GM21529 (cell line): ENCODE measurements around the gene YPEL1.
"Not testable (repeated sequence)": the region's sequence is repeated elsewhere in the genome, so short reads cannot be mapped to it uniquely, and the experiment has no call there.

Experiments used
- ATAC-seq: cut with Tn5 transposase; IDR thresholded peaks from one replicate; pipeline ENCODE4 v1.9.1; 2021; ENCODE audit not compliant: unreplicated experiment

The YPEL1 gene

GRCh38 chr22:21754523-21754922, 18.9 kb upstream of the YPEL1 start:
- no peak for ATAC-seq

DNA sequence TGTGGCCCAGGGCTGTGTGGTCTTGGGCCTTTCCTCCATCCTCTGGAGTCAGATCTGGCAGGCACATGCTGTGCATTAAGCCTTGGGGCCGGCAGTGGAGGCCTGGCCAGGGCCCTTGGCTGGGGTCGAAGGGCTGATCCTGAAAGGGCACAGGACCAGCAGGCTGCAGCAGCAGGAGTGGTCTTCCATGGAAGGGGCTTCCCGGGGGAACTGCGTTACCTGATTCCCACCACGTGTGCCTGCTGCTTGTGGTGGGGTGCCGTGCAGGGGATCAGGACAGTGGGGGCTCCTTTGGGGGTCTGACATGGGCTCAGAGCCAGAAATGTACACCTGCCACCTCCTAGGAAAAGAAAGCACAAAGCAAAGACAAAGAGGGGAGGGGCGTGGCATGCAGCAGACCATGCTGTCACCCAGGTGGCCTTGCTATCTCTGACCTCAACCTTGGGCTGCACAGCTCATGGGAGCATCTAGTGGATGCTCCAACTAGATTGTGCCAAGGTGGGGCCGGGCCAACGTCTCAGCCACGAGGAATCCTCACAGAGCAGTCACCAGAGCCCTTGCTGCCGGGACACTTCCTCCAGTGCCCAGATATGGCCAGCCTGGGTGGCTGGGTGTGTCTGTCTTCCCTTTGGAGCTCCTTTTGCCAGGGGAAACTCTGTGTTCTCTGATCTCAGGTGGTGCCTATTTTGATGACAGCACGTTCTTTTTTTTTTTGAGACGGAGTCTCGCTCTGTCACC, 17.9 kb upstream of the YPEL1 start:
- no peak for ATAC-seq

GRCh38 chr22:21752276-21752675, 16.7 kb upstream of the YPEL1 start:
- no peak for ATAC-seq

DNA sequence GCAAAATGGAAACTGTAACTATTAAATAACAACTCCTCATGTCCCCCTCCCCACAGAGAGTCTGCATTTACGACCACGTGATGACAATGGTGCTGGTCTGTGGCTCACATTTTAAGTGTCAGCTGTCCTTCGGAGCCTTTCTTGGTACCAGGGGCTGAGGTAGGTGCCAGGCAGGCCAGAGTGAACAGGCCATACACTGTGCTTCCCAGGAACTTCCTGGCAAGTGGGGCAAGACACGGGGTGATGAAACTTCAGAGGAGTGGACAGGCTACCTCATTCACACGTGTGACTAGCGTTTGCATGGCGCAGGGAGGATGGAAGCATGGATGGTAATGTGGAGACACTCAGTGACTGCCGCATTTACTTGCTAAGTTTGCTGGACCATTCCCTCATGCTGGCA, 10.4 kb upstream of the YPEL1 start:
- no peak for ATAC-seq

DNA sequence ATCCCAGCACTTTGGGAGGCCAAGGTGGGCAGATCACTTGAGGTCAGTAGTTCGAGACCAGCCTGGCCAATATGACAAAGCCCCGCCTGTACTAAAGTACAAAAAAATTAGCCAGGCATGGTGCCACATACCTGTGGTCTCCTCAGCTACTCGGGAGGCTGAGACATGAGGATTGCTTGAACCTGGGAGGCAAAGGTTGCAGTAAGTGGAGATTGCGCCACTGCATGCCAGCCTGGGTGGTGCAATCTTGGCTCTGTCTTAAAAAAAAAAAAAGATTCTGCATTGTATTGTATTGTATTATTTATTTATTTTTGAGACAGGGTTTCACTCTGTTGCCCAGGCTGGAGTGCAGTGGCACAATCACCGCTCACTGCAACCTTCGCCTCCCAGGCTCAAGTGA, 9.3 kb upstream of the YPEL1 start:
- not testable (repeated sequence) for ATAC-seq

GRCh38 chr22:21741790-21742189, 6.2 kb upstream of the YPEL1 start:
- no peak for ATAC-seq

GRCh38 chr22:21741059-21741458, 5.5 kb upstream of the YPEL1 start:
- ATAC-seq: no peak

DNA sequence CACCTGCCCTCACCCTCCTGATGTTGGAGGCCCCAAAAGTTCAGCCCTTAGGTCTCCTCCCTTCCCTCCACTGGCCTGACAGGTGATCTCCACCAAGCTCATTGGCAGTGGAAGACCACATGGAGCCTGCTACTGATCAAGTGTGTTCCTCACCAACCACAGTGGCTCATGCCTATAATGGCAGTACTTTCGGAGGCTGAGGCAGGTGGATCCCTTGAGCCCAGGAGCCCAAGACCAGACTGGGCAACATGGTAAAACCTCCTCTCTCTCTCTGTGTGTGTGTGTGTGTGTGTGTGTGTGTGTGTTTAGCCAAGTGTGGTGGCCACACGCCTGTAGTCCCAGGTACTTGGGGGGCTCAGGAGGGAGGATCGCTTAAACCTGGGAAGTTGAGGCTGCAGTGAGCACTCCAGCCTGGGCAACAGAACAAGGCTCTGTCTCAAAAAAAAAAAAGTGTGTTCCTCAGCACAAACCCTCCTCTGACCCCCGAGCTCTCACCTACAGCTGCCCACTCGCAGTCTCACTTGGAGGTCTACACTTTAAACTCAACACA, 4.3 kb upstream of the YPEL1 start:
- no peak for ATAC-seq

GRCh38 chr22:21738966-21739365, 3.4 kb upstream of the YPEL1 start:
- no peak for ATAC-seq

GRCh38 chr22:21738081-21738480, 2.5 kb upstream of the YPEL1 start:
- ATAC-seq: no peak

- no peak for ATAC-seq
These were observed 1.4 kb upstream of the YPEL1 start for GRCh38 chr22:21736948-21737347.

DNA sequence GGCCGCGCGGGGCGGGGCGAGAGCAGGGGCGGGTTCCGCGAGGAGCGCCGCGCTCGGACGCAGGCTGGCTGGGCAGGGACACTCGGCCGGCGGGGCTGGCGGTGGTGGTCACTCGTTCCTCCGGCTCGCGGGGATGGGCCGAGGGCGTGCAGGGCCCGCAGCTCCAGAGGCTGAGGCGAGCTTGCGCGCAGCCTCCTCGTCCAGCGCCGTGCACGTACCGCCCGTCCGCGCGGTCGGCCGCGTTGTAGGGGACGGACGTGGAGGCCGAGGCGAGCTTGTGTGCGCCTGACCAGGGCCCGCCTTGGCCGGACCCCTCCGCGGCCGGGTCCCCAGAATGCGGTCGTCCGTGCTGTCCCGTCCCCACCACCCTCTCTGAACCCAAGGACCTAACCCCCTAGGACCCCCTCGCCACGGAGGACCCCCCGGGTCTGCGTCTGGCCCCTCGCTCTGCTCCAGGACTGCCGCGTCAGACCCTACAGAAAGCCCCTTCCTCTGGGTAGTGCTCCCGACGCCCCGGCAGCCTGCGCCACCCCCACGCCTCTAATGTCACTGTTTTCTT, 569 bp upstream of the YPEL1 start:
- no peak for ATAC-seq

GRCh38 chr22:21734540-21735199, 924 bp downstream of the YPEL1 start:
- no peak for ATAC-seq

DNA sequence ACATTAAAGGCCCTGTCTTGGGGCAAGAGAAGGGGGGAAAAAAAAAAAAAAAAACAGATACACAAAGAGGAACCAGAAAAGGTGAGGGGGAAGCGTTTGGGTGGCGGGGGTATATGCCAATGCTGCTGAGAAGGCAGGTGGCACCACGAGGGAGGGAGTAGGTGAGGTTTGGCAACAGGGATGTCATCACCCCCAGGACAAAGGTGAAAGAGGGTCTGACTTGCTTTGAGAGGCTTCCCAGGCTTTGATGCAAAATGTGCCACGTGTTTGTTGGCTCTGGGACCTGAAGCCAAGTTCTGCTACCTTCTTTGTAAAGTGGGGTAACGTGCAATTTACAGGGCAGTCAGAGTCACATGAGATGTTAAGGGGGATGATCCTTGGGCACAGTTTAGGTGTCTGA, 4.1 kb downstream of the YPEL1 start:
- ATAC-seq: no peak

DNA sequence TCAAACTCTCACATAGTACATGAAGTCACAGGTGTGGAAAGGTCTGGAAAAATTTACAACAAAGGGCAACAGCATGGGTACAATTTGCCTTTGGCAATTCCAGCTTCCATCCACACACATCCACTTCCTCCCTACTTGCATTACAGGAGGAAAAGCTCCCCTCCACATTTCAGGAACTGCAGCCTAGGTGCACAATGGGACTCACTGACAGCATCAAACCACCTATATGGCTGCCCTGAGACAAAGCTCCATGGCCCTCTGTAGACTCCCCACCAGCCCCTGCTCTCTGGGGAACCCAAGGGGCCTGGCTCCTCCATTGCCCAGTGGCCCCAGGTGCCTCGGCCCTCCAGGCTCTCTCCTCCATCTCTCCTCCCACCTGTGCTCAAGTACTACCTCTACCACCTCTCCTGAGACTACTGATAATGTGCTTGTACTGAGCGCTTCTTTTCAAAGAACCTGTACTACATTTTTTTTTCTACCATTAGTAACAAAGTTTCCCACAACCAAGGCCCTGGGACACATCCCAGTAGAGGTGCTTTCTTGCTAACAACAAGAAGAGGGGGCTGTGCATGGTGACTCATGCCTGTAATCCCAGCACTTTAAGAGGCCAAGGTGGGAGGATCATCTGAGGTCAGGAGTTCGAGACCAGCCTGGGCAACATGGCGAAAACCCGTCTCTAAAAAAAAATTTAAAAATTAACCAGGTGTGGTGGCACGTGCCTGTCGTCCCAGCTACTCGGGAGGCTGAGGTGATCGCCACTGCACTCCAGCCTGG, 4.9 kb downstream of the YPEL1 start:
- ATAC-seq: no peak

GRCh38 chr22:21729184-21729583, 6.4 kb downstream of the YPEL1 start:
- not testable (repeated sequence) for ATAC-seq

DNA sequence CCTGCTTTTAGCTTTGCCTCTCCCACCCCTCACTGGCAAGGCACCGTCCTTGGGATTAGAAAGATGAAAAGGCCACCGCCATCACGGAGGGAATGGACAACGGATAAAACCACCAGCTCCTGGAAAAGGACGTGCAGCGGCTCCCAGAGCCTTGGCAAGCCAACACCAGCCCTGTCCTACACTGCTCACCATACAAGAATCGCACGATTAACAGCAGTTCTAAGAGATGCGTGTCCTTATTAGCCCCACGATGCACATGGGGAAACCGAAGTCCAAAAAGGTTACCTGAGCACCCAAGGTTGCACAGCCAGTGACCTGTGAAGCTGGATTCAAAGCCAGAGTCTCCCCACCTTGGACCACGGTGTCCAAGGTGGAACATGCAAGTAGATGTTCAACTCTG, 7.3 kb downstream of the YPEL1 start:
- ATAC-seq: no peak

GRCh38 chr22:21727768-21728167, 7.8 kb downstream of the YPEL1 start:
- ATAC-seq: no peak

- ATAC-seq: no peak
These were observed 8.4 kb downstream of the YPEL1 start for GRCh38 chr22:21727159-21727558.

DNA sequence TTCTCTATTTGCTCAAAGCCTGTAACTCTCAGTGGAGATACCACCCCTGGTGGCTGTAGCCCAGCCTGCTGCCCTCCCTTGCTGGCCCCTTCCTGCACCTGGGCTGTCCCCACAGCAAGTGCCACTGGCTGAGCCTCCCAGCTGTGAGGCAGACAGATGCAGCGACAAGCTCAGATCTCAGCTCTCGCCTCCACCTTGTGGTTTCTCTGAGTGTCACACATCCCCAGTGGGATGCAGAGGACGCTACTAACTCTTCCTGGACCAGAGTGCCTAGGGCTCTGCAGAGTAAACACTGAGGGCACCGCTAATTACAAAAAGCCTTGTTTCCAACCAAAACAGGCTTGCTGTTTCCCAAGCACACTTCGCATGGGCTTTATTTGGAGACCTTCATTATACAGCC, 8.9 kb downstream of the YPEL1 start:
- no peak for ATAC-seq

- ATAC-seq: no peak
These were observed 9.5 kb downstream of the YPEL1 start for GRCh38 chr22:21725956-21726649.
